ENCODE data around the gene PSMC5. TPM values are rescaled to one million over a fixed set of nuclear protein-coding genes. Genes with fewer than 3 reads are reported as not detected.
A peak's percentile ranks its signal among the peaks of the same experiment; 100 is the strongest.
"Not testable (repeated sequence)": the region's sequence is repeated elsewhere in the genome, so short reads cannot be mapped to it uniquely, and the experiment has no call there.

The PSMC5 gene
- total RNA-seq: 189 and 199 TPM in 2 replicates

GRCh38 chr17:63827002-63827800 lies at the start of gene PSMC5, which contains the start of gene FTSJ3:
TSS of gene PSMC5 (plus strand) at chr17:63827431. CDS start at chr17:63827491, 60 bp downstream.
TSS of gene FTSJ3 (minus strand) at chr17:63827663. CDS start at chr17:63826902, 761 bp downstream.
- DNase-seq: peak; percentile 99
- intact Hi-C loops (cut with micrococcal nuclease): loop anchor here (1.0 to 5.0 kb wide), 4 partner anchors 16 to 303 kb away; partner anchors contain the start of genes CCDC47, DCAF7 and ERN1
- H3K36me3 Mint-ChIP-seq (ENCODE audit: low read depth): peaks cover 91% of the 10 kb centered on the region
- H3K4me3 Mint-ChIP-seq: peak within 1 kb of the TSS; percentile 99
- H3K4me1 Mint-ChIP-seq: peaks cover 63% of the 10 kb centered on the region
- H3K9me3 Mint-ChIP-seq: no peaks in the 10 kb centered on the region
- H3K27me3 Mint-ChIP-seq: no peaks in the 10 kb centered on the region
- peak within 1 kb of the TSS; percentile 99 for H3K27ac Mint-ChIP-seq

GRCh38 chr17:63780507-63780906 lies 46.7 kb upstream of the PSMC5 start:
- Mint-ChIP-seq H3K36me3 (ENCODE audit: low read depth) (peaks cover 53% of the 10 kb centered on the region), H3K4me3 (no peak overlapping the region), H3K27ac (no peak overlapping the region)

GRCh38 chr17:63780928-63781327 lies 46.3 kb upstream of the PSMC5 start:
- intact Hi-C loops (cut with micrococcal nuclease): no loop called here
- DNase-seq: no peak
- Mint-ChIP-seq H3K4me1 (peaks cover 54% of the 10 kb centered on the region), H3K9me3 (no peaks in the 10 kb centered on the region), H3K4me3 (no peak overlapping the region), H3K27ac (no peak overlapping the region), H3K27me3 (no peaks in the 10 kb centered on the region), H3K36me3 (ENCODE audit: low read depth) (peaks cover 54% of the 10 kb centered on the region)

More at GRCh38 chr17:63780507-63780906, 46.7 kb upstream of the PSMC5 start:
- Mint-ChIP-seq H3K27me3 (no peaks in the 10 kb centered on the region), H3K4me1 (peaks cover 53% of the 10 kb centered on the region), H3K9me3 (no peaks in the 10 kb centered on the region)
- intact Hi-C loops (cut with micrococcal nuclease): no loop called here
- DNase-seq: no peak

- no peaks in the 10 kb centered on the region for H3K27me3 Mint-ChIP-seq
- H3K4me3 Mint-ChIP-seq: peak overlapping the region; percentile 19
- peak overlapping the region; percentile 37 for H3K27ac Mint-ChIP-seq
- peaks cover 55% of the 10 kb centered on the region for H3K36me3 Mint-ChIP-seq (ENCODE audit: low read depth)
- H3K9me3 Mint-ChIP-seq: no peaks in the 10 kb centered on the region
- intact Hi-C loops (cut with micrococcal nuclease): no loop called here
- peaks cover 39% of the 10 kb centered on the region for H3K4me1 Mint-ChIP-seq
- DNase-seq: no peak
These were observed 43.7 kb upstream of the PSMC5 start for GRCh38 chr17:63783522-63783921.

- Mint-ChIP-seq H3K9me3 (no peaks in the 10 kb centered on the region), H3K36me3 (ENCODE audit: low read depth) (peaks cover 54% of the 10 kb centered on the region), H3K27ac (peak overlapping the region; percentile 20), H3K4me3 (no peak overlapping the region), H3K4me1 (peaks cover 32% of the 10 kb centered on the region), H3K27me3 (no peaks in the 10 kb centered on the region)
- no peak for DNase-seq
- intact Hi-C loops (cut with micrococcal nuclease): no loop called here
These were observed 41.7 kb upstream of the PSMC5 start for GRCh38 chr17:63785556-63785955.

GRCh38 chr17:63786117-63786516 lies 41.1 kb upstream of the PSMC5 start:
- peaks cover 49% of the 10 kb centered on the region for H3K36me3 Mint-ChIP-seq (ENCODE audit: low read depth)
- intact Hi-C loops (cut with micrococcal nuclease): no loop called here
- H3K27me3 Mint-ChIP-seq: no peaks in the 10 kb centered on the region
- no peaks in the 10 kb centered on the region for H3K9me3 Mint-ChIP-seq
- peaks cover 26% of the 10 kb centered on the region for H3K4me1 Mint-ChIP-seq
- H3K27ac Mint-ChIP-seq: no peak overlapping the region
- DNase-seq: no peak
- H3K4me3 Mint-ChIP-seq: no peak overlapping the region

GRCh38 chr17:63786971-63787711 lies 40.1 kb upstream of the PSMC5 start:
- intact Hi-C loops (cut with micrococcal nuclease): no loop called here
- Mint-ChIP-seq H3K36me3 (ENCODE audit: low read depth) (peaks cover 48% of the 10 kb centered on the region), H3K4me3 (no peak overlapping the region), H3K27me3 (no peaks in the 10 kb centered on the region), H3K9me3 (no peaks in the 10 kb centered on the region), H3K4me1 (peaks cover 23% of the 10 kb centered on the region), H3K27ac (no peak overlapping the region)
- DNase-seq: no peak

GRCh38 chr17:63790057-63790456 lies 37.2 kb upstream of the PSMC5 start:
- peaks cover 55% of the 10 kb centered on the region for H3K36me3 Mint-ChIP-seq (ENCODE audit: low read depth)
- peaks cover 13% of the 10 kb centered on the region for H3K4me1 Mint-ChIP-seq
- DNase-seq: no peak
- no peaks in the 10 kb centered on the region for H3K27me3 Mint-ChIP-seq
- no peak overlapping the region for H3K27ac Mint-ChIP-seq
- H3K4me3 Mint-ChIP-seq: no peak overlapping the region
- H3K9me3 Mint-ChIP-seq: no peaks in the 10 kb centered on the region
- intact Hi-C loops (cut with micrococcal nuclease): no loop called here

GRCh38 chr17:63792055-63792729 lies 35.0 kb upstream of the PSMC5 start:
- H3K27ac Mint-ChIP-seq: no peak overlapping the region
- H3K27me3 Mint-ChIP-seq: no peaks in the 10 kb centered on the region
- intact Hi-C loops (cut with micrococcal nuclease): no loop called here
- no peak overlapping the region for H3K4me3 Mint-ChIP-seq
- DNase-seq: no peak
- peaks cover 10% of the 10 kb centered on the region for H3K4me1 Mint-ChIP-seq
- H3K36me3 Mint-ChIP-seq (ENCODE audit: low read depth): peaks cover 64% of the 10 kb centered on the region
- no peaks in the 10 kb centered on the region for H3K9me3 Mint-ChIP-seq

GRCh38 chr17:63796375-63796774 lies 30.9 kb upstream of the PSMC5 start:
- H3K27me3 Mint-ChIP-seq; DNase-seq; H3K4me3 Mint-ChIP-seq; H3K27ac Mint-ChIP-seq; intact Hi-C loops (cut with micrococcal nuclease); H3K4me1 Mint-ChIP-seq; H3K9me3 Mint-ChIP-seq: not testable (repeated sequence)
- peaks cover 74% of the 10 kb centered on the region for H3K36me3 Mint-ChIP-seq (ENCODE audit: low read depth)

GRCh38 chr17:63798572-63799106 lies 28.6 kb upstream of the PSMC5 start:
- peaks cover 6% of the 10 kb centered on the region for H3K4me1 Mint-ChIP-seq
- intact Hi-C loops (cut with micrococcal nuclease): no loop called here
- no peaks in the 10 kb centered on the region for H3K27me3 Mint-ChIP-seq
- peaks cover 67% of the 10 kb centered on the region for H3K36me3 Mint-ChIP-seq (ENCODE audit: low read depth)
- no peak overlapping the region for H3K4me3 Mint-ChIP-seq
- H3K27ac Mint-ChIP-seq: no peak overlapping the region
- H3K9me3 Mint-ChIP-seq: no peaks in the 10 kb centered on the region
- no peak for DNase-seq

GRCh38 chr17:63800783-63801182 lies 26.4 kb upstream of the PSMC5 start:
- DNase-seq: no peak

GRCh38 chr17:63804328-63804727 lies 22.9 kb upstream of the PSMC5 start:
- no peak overlapping the region for H3K4me3 Mint-ChIP-seq
- peaks cover 64% of the 10 kb centered on the region for H3K36me3 Mint-ChIP-seq (ENCODE audit: low read depth)
- H3K9me3 Mint-ChIP-seq: no peaks in the 10 kb centered on the region
- H3K27me3 Mint-ChIP-seq: no peaks in the 10 kb centered on the region
- no peak overlapping the region for H3K27ac Mint-ChIP-seq
- peaks cover 9% of the 10 kb centered on the region for H3K4me1 Mint-ChIP-seq
- intact Hi-C loops (cut with micrococcal nuclease): no loop called here
- no peak for DNase-seq

More at GRCh38 chr17:63800783-63801182, 26.4 kb upstream of the PSMC5 start:
- H3K4me1 Mint-ChIP-seq: peaks cover 9% of the 10 kb centered on the region
- no peaks in the 10 kb centered on the region for H3K27me3 Mint-ChIP-seq
- no peaks in the 10 kb centered on the region for H3K9me3 Mint-ChIP-seq
- peaks cover 63% of the 10 kb centered on the region for H3K36me3 Mint-ChIP-seq (ENCODE audit: low read depth)
- intact Hi-C loops (cut with micrococcal nuclease): no loop called here
- no peak overlapping the region for H3K4me3 Mint-ChIP-seq
- no peak overlapping the region for H3K27ac Mint-ChIP-seq

Data from activated CD4-positive, alpha-beta T cell treated with anti-CD3 and anti-CD28 coated beads, Interleukin-2, amount 10 ng/mL, durations not matched to agents 24 days and 14 days (primary cell).